D721Med (cell line): ENCODE measurements around the gene STT3B.

Source experiments
- DNase-seq: peaks from one replicate; pipeline ENCODE4 v3.0.0; 2011; ENCODE audit warnings: low spot score; ENCODE audit not compliant: insufficient read length
- FAIRE-seq: peaks from 2 replicates; lab custom pipeline; 2011; peaks lifted over from hg19 to GRCh38; lab: Jason Lieb, UNC
- CTCF ChIP-seq: IDR thresholded peaks from 2 replicates; pipeline ENCODE4 v1.5.1; 2012; ENCODE audit warnings: mild to moderate bottlenecking, control low read depth; ENCODE audit not compliant: insufficient read depth; ENCODE audit errors: missing control alignments

STT3B gene

GRCh38 chr3:31539275-31539674 is 6.5 kb downstream of the STT3B start:
- FAIRE-seq: no peak

GRCh38 chr3:31541089-31541488 is 8.4 kb downstream of the STT3B start:
- no peak for TF ChIP-seq CTCF
- no peak for DNase-seq
- FAIRE-seq: no peak

More at GRCh38 chr3:31539275-31539674, 6.5 kb downstream of the STT3B start:
- no peak for DNase-seq
- no peak for TF ChIP-seq CTCF

DNA sequence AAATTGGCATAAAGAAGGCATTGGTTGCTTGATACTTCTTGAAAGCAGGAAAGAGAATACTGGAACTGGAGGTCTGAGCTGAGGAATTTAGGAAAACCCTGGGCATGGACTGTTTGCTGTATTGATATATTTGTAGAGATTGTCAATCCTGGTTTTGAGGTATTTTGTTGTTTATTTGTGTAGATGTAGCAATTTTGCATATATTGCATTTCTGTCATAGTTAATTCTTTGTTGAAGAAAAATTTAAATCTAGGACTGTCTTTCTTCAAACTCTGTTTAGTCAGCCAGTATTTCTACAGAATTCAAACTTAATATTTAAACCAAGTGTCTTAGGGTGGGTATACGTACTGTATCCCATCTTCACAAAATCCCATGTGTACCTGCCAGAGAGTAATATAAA is 9.5 kb downstream of the STT3B start:
- no peak for TF ChIP-seq CTCF
- DNase-seq (no peak), FAIRE-seq (no peak)

GRCh38 chr3:31543375-31543774 is 10.7 kb downstream of the STT3B start:
- TF ChIP-seq CTCF: no peak
- FAIRE-seq: no peak
- no peak for DNase-seq

DNA sequence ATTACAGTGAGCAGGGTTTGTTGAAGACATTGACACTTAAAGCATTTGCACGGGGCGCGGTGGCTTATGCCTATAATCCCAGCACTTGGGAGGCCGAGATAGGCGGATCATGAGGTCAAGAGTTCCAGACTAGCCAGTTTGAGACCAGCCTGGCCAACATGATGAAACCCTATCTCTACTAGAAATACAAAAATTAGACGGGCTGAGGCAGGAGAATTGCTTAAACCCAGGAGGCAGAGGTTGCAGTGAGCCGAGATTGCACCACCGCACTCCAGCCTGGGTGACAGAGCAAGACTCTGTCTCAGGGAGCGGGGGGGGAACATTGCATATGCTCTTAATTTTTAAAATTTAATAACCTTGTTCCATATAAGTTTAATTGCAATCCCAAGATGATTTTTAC is 11.9 kb downstream of the STT3B start:
- TF ChIP-seq CTCF: no peak
- DNase-seq (no peak), FAIRE-seq (no peak)

DNA sequence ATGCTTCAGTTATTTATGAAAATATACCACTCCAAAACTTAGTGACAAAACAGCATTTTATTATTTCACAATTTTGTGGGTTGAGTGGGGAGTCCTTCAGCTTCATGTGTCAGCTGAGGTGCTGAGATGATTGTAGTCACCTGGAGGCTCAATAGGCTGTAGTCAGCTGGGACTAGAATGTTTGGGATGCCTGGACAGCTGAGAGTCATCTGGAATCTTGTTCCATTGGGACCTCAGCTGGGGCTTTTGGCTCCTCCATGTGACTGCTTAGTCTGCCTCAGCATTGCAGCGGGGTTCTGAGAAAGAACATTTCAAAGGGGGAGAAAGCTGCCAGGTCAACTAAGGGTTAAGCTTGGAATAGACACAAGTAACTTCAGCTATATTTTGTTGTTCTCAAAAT is 13.4 kb downstream of the STT3B start:
- no peak for FAIRE-seq
- no peak for TF ChIP-seq CTCF

GRCh38 chr3:31546725-31547124 is 14.0 kb downstream of the STT3B start:
- DNase-seq: no peak
- TF ChIP-seq CTCF: no peak
- FAIRE-seq: no peak

More for the DNA sequence above, 13.4 kb downstream of the STT3B start:
- no peak for DNase-seq
